Activated CD8-positive, alpha-beta memory T cell treated with anti-CD3 and anti-CD28 coated beads for 1 hour (primary cell): Measurements from ENCODE around the gene GLS2.
"Not testable (repeated sequence)": the region's sequence is repeated elsewhere in the genome, so short reads cannot be mapped to it uniquely, and the experiment has no call there.

Experiments used
- DNase-seq, 2 donors: peaks; one replicate each; pipeline ENCODE4 v3.0.0-alpha.2; 2020; ENCODE audit warnings: low read depth in 1 of 2; ENCODE audit errors: extremely low read depth in 1 of 2

GLS2 gene

DNA sequence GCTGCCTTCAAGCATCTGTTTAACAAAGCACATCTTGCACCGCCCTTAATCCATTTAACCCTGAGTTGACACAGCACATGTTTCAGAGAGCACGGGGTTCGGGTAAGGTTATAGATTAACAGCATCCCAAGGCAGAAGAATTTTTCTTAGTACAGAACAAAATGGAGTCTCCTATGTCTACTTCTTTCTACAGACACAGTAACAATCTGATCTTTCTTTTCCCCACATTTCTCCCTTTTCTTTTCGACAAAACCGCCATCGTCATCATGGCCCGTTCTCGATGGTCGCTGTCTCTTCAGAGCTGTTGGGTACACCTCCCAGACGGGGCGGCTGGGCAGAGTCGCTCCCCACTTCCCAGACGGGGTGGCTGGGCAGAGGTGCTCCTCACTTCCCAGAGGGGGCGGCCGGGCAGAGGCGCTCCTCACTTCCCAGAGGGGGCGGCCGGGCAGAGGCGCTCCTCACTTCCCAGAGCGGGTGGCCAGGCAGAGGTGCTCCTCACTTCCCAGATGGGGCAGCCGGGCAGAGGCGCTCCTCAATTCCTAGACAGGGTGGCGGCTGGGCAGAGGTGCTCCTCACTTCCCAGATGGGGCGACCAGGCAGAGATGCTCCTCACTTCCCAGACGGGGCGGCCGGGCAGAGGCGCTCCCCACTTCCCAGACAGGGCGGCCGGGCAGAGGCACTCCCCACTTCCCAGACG is 5.6 kb upstream of the GLS2 start:
- DNase-seq: not testable (repeated sequence)

DNA sequence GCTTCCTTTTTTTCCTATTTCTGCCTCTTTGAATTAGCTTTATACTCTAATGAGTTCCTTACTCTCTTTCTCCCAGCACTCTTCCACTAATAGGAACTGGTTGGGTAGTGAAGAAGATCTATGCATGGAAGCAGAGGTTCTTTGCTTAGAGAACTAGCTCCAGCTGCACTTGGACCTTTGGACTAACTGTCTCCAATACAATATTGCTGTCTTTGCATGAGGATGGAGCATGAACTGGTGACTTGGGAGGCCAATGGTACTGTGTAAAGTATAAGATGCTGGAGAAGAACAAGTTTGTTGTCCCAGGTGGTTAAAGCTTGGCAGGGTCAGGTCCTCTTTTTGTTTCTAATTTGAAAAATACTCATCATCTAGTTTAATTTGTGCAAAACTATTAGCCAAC is 2.4 kb upstream of the GLS2 start:
- no peak for DNase-seq

DNA sequence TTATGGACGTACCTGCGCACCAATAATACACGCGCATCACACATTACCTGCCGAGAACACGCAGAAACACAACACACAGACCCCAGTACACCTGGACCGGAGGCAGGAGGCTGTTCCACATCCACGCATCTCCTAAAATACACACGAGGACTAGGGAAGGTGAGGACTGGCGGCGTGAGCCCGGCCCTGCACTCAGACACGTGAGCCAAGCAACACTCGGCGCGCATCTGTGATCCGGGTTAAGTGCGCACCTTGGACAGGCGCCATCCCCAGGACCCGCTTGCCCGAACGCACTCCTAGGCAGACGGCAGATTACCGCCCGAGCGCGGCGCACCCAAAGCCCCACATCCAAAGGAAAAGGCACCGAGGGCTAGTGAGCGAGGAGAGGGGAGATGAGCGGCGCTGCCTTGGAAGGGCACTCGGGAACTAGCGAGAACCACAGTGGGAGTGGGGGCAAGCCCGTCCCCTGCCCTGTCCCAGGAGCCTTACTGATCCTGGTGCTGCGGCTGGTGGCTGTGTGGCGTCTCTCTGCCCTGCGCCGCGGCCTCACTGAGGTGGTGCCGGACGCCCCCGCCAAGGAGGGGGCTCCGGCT is 417 bp downstream of the GLS2 start:
- DNase-seq: no peak

DNA sequence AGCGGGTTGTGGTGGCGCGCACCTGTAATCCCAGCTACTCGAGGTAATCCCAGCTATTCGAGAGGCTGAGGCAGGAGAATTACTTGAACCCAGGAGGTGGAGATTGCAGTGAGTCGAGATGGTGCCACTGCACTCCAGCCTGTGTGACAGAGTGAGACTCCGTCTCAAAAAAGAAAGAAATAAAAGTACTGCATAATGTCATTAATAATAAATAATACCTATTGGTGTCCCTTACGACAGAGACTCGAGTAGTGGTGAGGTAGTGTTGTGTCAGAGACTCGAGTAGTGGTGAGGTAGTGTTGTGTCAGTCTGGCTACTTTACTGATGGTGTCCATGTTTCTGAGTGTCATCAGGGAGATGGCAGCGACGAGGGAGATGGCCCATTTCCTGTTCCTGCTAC is 1.3 kb downstream of the GLS2 start:
- no peak for DNase-seq

DNA sequence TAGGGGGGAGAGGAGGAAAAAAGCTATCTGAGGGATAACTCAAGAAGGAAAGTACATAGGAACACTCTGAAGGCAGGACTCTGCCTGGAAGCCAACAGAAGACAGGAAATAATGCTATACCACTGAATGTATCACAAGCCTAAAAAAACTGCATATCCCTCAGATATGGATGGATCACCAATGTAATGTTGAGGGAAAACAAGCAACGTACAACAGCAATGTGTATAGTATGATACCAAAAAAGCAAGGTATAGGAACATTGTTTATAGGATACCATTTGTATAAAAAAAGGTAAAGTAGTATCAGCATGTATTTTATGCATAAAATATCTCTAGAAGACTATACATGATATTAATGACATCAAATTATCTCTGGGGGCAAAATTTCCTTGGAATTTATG is 3.4 kb downstream of the GLS2 start:
- DNase-seq: no peak

DNA sequence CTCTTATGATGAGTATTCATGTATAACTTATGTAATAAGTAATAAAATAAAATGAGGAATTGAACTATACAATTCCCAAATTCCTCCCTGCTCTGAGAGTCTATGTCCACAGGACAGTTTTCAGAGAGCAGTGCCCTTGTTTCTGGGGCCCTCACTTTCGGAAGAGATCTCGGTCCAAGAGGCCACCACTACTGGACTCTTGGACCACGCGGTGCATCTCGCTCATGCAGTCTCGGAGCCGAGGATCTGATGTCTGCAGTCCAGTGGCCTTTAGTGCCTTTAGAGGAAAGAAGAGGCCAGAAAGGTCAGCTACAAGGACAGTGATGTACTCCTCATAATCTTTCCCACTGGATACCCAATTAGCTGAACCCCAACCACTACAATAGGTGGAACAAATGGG is 8.3 kb downstream of the GLS2 start:
- no peak for DNase-seq

DNA sequence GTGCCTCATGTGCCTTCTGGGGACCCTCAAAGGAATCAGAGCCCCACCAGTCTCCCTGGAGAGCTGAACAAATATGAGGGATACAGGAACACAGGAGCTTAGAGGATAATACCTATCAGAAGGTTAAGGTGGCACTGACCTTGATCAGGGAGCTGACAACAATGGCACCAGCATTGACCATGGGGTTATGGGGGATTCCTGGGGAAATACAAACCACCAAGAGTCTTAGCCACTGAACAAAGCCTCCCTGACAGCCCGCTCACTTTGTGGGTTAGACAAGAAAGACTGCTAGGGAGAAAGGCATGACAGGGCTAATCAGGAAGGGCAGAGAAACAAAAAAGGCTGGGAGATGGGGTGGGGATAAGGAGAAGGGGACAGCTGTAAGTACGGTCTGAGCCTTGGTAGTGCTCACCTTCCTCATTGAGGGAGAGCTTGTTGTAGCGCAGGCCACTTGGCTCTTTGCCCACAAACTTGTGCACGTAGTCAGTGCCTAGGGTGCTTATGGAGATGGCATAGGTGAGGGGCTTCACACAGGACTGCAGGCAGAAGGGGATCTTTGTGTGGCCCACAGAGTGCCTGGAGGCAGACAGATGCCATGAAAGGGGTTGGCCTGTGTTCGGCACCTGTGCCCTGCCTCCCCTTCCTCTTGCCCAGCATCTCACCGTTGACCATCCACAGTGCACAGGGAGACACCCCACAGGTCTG is 10.3 kb downstream of the GLS2 start:
- DNase-seq: no peak

DNA sequence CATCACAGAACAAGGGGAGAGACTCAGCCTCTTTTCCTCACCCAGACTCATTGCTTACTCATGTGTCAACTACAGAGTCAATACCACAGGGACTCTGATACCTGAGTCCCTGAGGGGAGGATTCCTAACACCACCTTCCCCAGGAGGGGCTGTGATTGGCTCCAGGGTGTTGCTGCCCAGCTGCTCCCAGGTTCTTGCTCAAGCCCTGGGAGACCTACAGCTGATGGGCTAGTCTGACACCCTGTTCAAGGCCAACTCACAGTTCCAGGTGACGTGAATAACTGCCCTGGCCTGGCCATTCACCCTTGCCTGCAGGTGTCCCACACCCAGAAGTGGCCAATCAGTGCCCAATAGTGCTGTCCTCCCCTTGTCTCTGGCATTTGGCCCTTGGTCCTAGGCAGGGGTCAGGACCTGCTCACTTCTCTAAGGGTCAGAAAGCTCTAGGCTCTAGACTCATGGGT is 11.0 kb downstream of the GLS2 start:
- no peak for DNase-seq

DNA sequence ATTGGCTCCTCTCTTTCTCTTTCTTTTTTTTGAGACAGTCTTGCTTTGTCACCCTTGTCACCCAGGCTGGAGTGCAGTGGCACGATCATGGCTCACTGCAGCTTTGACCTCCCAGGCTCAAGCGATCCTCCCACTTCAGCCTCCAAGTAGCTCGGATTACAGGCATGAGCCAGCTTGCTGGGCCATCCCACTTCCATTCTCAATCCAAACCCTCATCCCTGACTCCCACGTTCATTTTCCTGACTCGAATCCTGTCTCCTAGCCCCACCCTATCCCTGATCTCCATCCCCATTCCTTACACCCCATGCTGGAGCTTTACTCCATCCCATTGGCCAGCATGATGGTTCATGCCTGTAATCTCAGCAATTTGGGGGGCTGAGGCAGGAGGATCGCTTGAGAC is 11.8 kb downstream of the GLS2 start:
- DNase-seq: no peak

DNA sequence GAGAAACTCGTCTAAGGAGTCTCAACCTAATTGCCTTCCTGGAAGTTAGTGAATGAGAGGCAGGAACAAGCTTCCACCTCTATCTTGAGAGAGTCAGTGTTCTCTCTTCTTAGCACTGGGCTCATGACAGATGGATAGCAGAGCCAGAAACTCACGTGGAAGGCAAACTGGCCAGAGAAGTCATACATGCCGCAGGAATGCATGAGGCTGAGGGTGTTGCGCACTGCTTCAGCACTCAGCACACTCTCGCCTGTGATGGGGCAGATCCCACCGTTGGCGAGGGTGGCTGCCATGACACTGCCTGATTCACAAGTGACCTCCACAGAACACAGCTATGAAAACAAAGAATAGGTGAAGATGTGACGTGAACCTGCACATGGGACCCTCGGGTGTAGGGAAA is 13.6 kb downstream of the GLS2 start:
- no peak for DNase-seq

DNA sequence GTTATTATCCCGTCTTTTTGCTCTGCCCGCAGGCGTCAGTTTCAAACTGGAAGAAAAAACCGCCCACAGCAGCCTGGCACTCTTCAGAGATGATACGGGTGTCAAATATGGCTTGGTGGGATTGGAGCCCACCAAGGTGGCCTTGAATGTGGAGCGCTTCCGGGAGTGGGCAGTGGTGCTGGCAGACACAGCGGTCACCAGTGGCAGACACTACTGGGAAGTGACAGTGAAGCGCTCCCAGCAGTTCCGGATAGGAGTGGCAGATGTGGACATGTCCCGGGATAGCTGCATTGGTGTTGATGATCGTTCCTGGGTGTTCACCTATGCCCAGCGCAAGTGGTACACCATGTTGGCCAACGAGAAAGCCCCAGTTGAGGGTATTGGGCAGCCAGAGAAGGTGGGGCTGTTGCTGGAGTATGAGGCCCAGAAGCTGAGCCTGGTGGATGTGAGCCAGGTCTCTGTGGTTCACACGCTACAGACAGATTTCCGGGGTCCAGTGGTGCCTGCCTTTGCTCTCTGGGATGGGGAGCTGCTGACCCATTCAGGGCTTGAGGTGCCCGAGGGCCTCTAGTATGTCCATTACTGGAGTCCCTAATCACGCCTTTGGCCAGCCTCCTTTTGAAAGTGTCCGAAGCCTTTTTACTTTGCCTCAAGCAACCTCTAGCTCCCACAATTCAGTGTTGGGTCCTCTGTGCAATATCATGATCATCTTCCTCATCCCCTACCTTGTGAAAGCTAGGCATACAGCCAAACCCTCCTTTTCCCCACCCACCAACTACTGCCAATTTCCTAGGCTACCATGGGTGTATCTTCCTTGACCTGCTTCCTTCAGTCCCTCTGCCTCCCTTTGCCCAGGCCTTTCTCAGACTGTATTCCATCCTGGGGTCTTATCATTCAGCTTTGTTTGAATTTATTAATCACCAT is 18.7 kb downstream of the GLS2 start:
- no peak for DNase-seq

DNA sequence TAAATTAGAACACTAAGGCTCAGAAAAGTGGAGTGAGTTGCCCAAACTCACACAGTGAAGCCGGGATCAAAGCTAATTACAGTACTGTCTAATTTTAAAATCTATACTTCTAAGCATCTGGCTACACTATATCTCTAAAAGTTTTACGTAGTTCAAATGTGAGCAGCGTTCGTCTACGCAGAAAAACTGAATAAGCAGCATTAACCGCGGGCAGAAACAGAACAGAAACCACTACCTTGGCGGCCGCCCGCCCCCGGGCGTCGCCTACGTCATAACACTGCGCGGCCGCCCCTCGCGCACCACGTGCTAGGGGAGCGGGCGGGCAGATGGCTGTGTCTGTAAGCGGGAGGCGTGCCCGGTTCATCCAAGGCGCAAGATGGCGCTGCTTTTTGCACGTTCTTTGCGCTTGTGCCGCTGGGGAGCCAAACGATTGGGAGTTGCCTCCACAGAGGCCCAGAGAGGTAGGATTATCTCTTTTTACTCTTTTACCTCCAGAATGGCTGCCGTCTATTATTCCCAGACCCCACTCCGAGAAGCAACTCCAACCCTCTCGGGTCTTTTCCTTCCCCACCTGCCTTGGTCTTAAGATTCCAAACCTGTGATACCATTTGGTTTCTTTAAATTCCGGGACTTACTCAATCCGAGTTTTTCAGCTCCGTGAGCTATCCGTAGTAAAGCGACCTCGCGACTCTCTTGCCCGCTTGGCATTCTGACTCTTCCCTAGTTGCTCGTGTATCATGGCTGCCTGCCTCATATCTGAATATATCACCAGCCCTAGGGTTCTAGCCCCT is 19.6 kb downstream of the GLS2 start, which contains the start of gene SPRYD4:
TSS of gene SPRYD4 (plus strand) at position 363 of the 791 bp plus-strand sequence. CDS start at position 377, 14 bp downstream.
- DNase-seq: peak; percentile 83 to 89

DNA sequence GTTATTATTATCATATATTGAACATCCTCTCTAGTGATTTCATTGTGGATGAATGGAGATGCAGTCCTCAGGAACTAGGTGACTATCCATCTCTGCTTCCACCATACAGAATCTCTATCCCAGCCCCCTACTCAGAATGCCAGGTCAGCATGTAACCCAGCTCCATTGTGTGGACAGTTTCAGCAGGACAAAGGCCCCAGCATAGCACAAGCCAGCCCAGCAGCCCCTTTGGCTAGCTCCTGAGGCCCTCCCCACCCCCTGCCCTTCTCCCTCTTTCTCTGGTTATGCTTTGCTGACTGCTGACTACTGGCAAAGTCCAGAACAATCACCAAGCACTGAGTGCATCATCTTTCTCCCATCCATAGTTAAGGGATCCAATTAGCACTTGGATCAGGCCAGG is 25.4 kb downstream of the GLS2 start:
- DNase-seq: no peak

DNA sequence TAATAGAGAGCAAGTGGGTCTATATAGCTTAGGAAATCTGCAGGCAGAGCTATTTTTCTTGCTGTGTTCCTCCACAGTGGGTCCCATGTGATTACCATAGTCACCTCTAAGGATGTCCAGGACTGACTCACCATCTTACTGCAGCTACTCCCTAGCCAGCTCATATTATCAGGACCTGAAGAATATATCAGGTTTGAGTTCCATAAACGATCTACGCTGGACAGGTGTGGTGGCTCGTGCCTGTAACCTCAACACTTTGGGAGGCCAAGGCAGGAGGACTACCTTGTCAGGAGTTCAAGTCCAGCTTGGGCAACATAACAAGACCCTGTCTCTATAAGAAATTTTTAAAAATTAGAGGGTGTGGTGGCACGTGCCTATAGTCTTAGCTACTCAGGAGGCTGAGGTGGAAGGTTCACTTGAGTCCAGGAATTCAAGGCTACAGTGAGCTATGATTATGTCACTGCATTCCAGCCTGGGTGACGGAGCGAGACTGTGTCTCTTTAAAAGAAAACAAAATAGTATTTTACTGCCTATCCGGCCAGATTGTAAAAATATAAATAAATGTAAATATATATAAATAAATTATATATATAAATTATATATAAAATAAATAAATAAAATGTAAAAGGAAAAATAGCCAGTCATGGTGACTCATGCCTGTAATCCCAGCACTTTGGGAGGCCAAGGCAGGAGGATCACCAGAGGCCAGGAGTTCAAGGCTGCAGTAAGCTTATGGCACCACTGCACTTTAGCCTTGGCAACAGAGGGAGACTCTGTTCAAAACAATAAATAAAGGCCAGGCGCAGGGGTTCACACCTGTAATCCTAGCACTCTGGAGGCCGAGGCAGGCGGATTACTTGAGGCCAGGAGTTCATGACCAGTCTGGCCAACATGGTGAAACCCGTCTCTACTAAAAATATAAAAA is 26.5 kb downstream of the GLS2 start:
- DNase-seq: no peak

DNA sequence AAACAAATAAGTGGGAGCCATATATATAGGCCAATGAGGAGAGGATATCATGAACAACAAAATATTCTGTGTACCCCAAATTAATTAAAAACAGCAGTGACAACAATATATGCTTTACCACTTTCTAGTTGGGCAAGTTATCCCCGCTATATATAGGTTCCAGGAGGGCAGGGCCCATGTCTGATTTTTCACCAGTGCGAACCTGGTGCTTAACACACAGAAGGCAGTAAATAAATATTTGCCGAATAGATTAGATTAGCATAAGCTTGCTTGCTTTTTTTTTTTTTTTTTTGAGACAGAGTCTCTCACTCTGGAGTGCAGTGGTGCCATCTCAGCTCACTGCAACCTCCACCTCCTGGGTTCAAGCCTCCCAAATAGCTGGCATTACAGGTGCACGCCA is 30.1 kb downstream of the GLS2 start:
- no peak for DNase-seq

DNA sequence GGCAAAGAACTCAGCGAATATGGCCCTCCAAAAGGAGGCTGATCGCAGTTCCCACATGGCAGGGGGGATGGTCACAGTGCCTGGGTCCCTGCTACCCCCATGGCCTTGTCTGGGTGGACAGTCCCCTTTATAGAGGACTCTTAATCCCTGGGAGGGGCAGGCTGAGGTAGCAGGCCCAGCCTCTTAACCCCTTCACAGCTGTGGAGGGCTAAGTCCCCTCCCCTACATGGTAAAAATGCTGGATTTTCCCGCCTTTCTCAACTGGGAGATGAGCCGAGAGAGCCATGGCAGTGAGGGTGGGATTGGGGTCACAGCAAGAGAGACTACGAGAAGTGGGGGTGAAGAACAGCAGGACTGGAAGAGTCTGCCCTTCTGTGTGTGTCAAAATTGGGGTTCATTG is 33.4 kb downstream of the GLS2 start, which contains the start of gene MIP:
TSS of gene MIP (minus strand) at position 101 of the 400 bp plus-strand sequence. CDS start at position 57, 44 bp downstream.
- DNase-seq: no peak

DNA sequence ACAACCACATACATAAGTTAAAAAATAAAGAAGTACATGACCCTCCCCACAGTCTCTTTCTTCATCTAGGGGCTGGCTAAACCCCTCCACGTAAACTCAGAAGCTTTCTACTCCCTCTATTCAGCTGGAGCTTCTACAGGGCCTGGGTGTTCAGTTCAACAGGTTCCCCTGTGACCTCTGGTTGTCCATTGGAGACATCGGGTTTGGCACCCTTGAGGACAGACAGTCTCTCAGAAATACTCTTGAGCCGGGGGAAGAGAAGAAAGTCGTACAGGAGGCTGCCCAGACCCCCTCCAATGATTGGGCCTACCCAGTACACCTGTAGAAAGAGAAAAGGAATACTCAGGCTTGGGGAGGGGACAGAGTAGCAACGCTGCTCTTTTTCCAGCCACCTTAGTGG is 36.8 kb downstream of the GLS2 start:
- DNase-seq: no peak

DNA sequence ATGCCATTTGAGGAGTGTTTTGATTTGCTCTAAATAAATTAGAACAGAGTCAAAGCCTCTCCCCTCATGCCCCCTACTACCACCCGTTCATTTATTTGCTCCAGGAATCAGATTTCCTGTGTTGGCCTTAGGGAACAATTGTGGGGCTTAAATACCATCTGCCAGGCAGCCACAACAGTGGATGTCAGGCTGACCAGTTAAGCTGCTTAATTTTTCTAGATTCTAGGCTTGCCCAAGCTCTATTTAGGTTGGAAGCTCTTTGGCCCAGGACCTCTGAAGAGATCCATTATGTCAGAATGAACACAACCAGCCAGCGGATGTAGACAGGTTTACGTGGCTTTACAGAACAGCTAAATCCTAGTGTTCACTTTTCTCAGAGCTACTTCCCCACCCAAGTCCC is 37.7 kb downstream of the GLS2 start:
- DNase-seq: no peak

DNA sequence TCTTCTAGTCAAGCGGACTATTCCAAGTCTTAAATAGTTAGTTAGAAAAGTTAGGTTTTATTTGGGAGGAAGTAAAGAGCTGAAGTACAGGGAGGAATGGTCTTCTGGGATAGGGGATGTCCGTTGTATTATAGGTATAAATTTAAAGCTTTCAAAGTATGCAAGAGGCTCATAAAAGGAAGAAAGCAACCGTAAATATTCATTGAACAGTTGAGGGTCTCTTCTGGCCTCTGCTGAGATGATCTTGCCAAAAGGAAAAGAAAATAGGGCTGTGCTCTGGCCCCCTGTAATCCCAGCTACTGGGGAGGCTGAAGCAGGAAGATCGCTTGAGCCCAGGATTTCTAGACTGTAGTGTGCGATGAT is 38.4 kb downstream of the GLS2 start:
- DNase-seq: no peak
